ENCODE results near the gene OTUD7B.

- TF ChIP-seq, protein P1, sequence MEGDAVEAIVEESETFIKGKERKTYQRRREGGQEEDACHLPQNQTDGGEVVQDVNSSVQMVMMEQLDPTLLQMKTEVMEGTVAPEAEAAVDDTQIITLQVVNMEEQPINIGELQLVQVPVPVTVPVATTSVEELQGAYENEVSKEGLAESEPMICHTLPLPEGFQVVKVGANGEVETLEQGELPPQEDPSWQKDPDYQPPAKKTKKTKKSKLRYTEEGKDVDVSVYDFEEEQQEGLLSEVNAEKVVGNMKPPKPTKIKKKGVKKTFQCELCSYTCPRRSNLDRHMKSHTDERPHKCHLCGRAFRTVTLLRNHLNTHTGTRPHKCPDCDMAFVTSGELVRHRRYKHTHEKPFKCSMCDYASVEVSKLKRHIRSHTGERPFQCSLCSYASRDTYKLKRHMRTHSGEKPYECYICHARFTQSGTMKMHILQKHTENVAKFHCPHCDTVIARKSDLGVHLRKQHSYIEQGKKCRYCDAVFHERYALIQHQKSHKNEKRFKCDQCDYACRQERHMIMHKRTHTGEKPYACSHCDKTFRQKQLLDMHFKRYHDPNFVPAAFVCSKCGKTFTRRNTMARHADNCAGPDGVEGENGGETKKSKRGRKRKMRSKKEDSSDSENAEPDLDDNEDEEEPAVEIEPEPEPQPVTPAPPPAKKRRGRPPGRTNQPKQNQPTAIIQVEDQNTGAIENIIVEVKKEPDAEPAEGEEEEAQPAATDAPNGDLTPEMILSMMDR (conservative IDR thresholded peaks at IDR 0.05; ENCODE audit: low read depth, low read length): no peak
- no peak for TF ChIP-seq EZH2phosphoT487 (IDR thresholded peaks at IDR 0.05; ENCODE audit: borderline replicate concordance, low read length)
Observed at GRCh38 chr1:149967646-149968045, 42.9 kb downstream of the OTUD7B start.

Data from PC-3 (cell line).